NCI-H748 (cell line): ENCODE data around the gene MRPL20.

ENCODE experiments used
- DNase-seq: peaks from one replicate; lab custom pipeline; 2025; ENCODE audit not compliant: unreplicated experiment; lab: John Stamatoyannopoulos, UW

The MRPL20 gene

GRCh38 chr1:1365875-1366698 lies 41.0 kb downstream of the MRPL20 start:
- DNase-seq: no peak

DNA sequence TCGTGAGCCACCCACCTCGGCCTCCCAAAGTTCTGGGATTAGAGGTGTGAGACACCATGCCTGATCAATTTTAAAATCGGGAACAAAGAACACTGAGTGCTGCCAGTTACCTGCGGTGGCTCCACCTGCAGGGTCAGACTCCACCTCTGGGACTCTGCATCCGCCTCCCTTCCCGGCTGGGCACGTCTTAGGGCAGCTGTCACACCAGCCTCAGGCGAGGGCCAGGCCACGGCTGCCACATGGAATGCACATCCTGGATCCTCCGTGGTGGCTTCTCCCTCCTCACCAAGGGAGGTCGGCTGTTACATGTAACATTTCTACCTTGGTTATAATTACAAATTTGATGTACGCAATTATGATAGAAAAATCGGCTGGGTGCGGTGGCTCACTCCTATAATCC lies 42.8 kb downstream of the MRPL20 start:
- DNase-seq: no peak

GRCh38 chr1:1361982-1362423 lies 45.1 kb downstream of the MRPL20 start:
- DNase-seq: no peak

DNA sequence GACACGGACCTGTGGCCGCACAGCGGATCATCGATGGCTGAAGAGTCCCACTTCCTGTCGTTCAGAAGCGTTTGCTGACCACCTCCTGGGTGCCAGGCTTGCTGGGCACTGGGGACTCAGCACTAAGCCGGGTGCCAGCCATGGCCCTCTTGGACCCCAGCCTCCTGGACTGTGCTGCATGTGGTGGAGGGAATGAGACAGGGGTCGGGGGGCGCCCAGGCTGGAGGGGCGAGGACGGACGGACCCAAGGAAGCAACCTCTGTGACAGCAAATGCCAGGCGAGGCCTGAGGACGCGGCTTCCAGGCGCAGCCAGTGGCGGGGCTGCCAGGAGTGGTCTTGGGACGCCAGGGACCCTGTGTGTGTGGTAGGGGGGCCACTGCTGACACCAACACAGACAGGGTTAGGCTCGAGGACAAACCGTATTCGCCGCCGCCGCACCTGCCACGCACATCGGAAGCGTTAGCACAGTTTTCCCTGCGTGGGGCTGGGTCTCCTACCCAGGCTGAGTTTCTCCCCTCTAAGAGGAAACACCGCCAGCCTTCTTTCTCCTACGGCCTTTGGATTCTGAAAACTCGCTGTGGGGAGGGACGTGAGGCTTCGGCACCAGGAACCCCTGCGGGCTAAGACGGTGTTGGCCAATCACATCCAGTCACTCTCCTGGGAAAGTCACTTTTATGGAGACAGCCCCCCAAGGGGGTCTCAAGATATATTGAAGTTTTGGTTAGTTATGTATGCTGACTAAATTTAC lies 45.7 kb downstream of the MRPL20 start:
- DNase-seq: no peak

GRCh38 chr1:1360506-1361169 lies 46.5 kb downstream of the MRPL20 start:
- no peak for DNase-seq

DNA sequence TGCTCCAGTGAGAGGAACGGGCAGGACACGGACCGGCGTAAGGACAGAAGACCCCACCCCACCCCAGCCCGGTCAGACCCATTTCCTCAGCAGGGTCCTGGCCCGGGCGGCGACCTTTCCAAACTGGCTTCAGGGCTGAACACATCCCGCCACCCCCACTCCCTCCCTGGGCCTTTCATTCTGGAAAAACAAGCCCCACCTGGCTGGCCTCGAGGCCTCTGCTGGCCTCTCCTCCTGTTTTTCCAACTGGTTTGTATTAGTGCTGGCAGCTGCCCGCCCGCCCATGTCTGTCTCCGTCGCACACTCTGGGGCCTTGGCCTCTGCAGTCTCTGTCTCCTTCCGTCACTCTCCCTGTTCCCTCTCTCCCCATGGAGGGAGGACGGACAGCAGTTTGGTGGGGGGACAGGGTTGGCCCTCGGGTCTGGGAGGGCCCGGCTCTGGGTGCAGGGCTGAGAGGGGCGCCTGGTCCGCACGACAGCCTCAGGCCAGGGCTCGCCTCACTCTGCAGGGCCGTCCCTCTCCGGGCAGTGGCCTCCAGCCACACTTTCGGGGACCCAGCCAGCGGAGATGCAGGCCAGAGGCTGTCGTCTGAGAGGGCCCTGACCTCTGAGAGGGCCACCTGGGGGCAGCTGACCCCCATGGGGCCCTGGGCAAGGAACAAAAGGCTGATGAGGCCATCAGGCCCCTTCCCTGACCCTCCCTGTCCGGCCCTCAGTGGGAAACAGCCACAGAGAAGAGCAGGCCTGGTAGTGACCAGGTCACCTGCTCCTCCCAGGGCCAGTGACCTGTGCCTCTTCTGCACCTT lies 47.2 kb downstream of the MRPL20 start:
- no peak for DNase-seq

- no peak for DNase-seq
These were observed 47.8 kb downstream of the MRPL20 start for GRCh38 chr1:1359308-1359663.

- DNase-seq: no peak
These were observed 48.4 kb downstream of the MRPL20 start, which contains the start of gene MXRA8 for GRCh38 chr1:1358433-1359271. Gene MXRA8 (minus strand): TSS chr1:1358555. CDS start chr1:1358504, 51 bp downstream.

DNA sequence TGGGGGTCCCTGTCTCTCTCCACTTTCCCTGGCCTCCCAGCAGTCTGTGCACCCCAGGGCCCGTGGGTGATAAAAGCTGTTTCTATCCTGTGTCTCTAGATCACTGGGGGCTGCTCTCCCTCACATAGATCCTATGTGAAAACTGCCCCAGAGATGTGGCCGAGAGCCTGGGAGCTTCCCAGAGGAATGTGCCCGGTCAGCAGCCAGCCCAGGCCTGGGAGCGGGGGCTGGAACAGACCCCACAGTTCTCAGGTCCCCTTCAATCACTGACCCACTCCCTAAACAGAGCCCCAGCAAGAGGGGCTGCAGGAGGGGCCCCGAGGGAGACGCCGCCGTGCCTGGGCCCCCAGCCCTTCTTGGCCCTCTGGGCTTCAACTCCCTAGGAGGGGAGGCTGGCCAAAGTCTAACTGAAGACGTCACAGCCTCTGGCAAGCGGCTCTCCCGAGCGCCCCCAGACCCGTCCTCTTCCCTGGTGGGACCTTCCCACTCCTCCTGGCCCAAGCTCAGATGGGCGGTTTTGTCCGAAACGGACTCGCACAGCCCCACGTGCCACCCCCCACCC lies 49.1 kb downstream of the MRPL20 start:
- no peak for DNase-seq

GRCh38 chr1:1356796-1357401 lies 50.2 kb downstream of the MRPL20 start:
- DNase-seq: no peak

DNA sequence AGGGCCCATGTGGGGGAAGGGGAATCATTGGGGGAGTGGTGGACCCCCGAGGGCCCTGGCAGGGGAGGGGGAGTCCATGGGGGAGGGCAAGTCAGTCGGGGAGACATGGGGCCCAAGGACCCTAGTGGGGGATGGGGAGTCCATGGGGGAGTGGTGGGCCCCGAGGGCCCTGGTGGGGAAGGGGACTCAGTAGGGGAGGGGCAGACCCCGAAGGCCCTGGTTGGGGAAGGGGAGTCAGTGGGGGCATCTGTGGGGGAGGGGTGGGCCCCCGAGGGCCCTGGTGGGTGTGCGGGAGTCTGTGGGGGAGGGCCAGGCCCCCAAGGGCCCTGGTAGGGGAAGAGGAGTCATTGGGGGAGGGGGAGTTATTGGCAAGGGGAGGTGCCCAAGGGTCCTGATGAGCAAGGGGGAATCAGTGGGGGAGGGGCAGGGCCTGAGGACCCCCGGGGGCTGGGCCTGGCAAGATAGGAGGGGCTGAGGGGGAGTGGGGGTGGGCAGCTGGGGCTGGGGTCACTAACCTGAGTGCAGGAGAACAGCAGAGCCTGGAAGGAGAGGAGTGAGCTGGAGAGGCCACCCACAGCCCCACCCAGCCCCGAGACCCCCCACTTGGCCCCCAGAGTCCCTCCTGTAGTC lies 50.8 kb downstream of the MRPL20 start:
- no peak for DNase-seq

DNA sequence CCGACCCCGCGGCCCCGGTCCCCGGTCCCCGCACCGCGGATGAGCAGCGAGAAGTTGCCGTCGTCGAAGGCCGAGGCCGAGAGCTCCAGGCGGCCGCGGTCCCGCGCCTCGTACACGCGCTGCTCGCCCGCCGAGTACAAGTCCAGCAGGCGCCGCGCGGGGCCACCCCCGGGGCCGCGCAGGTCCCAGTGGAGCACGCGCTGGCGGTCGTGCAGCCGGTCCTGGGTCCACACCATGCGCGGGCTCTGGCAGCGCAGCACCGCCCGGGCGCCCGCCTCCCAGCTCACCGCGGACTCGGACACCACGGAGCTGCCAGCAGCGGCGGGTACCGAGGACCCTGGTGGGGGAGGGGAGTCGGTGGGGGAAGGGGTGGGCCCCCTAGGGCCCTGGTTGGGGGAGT lies 51.7 kb downstream of the MRPL20 start:
- DNase-seq: peak; percentile 56

- DNase-seq: peak; percentile 12
These were observed 52.5 kb downstream of the MRPL20 start for GRCh38 chr1:1354271-1355247.

DNA sequence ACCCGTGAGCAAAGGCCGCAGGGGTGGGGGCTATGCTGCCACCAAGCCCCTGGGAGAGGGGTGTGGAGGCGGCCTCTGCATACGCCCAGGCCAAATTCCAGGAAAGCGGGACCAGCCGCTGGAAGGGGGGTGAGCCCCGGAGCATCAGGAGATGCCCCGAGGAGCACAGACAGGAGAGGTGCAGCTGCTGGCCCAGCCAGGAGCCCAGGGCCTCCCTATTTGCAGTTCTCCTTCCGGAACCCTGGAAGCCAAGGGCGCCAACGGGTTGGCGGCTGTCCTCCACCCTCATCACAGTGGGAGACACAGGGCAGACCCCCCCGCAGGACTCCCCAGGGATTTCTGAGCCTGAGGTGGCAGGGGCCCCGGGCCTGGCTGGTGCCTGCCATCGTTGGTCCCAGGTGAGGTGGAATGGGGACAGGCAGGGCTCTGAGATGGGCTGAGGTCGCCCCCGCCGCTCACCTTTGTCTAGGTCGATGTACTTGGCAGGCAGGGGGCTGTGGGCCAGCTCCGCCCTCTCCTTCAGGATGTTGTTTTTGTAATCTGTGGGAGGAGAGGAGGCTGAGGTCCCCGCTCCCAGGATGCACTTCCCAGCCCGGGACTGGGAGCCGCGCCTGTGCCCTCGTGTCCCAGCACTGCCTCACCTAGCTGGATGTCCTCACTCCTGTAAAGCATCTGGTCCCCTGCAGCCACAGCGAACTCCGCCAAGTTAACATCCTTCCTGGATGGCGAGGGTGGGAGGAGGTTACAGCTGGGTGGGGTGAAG lies 53.5 kb downstream of the MRPL20 start:
- DNase-seq: no peak

- no peak for DNase-seq
These were observed 54.2 kb downstream of the MRPL20 start for GRCh38 chr1:1352786-1353388.
